Fibroblast of gingiva (primary cell): ENCODE results near the gene BRF1.
"Not testable (repeated sequence)": the region's sequence is repeated elsewhere in the genome, so short reads cannot be mapped to it uniquely, and the experiment has no call there.

Experiments used
- DNase-seq: peaks from one replicate; pipeline ENCODE4 v3.0.0-alpha.2; 2011; ENCODE audit warnings: low read depth

BRF1 gene

DNA sequence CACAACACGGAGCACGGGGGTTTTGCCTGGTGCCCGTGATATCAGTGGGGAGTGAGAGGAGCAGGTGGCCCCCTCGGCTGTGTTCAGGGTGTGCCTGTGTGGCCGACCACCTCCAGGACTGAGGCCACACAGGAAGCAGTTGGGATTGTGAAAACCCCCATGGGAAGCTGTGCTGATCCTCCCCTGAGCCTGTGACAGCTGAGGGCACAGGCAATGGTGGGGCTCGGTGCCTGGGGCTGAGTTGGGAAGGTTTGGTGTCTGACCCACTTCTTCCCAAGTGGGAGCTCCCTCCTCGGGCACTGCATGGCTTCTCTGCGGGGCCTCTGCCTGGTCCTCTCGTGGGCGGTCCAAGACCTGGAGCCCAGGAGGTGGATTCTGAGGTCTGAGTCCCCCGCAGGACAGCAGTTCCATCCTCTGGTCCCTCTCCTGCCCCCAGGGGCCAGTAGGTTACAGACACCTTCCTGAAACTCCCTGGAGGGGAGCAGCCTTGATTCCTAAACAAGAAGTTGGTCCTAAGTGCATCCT is 31.6 kb upstream of the BRF1 start:
- no peak for DNase-seq

DNA sequence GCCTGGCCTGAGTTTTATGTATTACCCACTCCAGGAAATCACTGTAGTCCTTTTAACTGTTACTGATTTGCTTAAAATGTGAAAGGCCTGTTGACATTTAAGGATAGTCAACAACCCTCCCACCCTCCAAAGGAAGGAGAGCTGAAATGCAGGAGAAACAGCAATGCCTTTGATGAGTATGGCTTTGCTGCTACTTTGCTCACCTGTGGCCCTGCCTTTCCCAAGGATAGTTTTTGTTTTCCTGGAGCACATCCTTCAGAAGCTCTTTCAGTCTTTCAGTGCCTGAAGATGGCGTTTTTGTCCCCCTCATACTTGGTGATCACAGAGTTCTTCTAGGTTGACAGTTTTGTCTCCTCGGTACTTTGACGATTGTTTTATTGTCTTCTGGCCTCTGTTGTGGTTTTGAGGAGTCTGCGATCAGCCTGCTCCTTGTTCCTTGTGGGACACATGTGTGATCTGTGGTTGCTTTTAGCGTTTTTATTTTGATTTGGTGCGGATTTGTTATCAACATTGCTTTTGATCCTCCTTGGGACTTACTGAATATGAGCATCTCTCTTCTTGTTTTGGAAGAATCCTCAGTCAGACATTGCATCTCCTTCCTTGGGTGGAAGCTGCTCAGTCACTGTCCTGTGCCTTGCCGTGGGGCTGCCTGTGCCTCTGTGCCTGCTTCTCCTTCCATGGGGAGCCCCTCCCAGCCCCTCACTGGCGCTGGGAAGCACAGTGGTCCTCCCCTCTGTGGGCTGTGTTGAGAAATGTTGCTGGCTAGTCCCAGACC is 31.0 kb upstream of the BRF1 start:
- DNase-seq: no peak

DNA sequence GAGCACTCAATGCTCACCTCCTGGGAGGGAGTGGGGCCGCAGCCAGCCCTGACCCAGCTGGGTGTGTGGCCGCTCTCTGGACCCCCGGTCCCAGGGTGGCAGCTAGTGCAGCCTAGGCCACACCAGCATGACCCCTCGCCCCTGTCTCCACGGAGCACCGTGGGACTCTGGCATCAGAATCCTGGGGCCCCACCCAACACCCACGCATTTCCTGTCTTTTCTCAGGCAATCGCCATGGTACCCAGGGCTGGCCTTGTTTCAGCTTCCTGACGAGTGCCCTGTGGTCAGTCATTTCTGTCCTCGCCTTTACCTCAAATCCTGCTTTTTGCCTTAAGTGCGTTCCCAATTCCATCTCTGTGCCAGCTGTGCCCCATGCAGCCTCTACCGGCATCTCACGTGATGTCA is 29.7 kb upstream of the BRF1 start:
- peak; percentile 27 for DNase-seq

- no peak for DNase-seq
Measured at GRCh38 chr14:105329411-105330150, 28.8 kb upstream of the BRF1 start.

DNA sequence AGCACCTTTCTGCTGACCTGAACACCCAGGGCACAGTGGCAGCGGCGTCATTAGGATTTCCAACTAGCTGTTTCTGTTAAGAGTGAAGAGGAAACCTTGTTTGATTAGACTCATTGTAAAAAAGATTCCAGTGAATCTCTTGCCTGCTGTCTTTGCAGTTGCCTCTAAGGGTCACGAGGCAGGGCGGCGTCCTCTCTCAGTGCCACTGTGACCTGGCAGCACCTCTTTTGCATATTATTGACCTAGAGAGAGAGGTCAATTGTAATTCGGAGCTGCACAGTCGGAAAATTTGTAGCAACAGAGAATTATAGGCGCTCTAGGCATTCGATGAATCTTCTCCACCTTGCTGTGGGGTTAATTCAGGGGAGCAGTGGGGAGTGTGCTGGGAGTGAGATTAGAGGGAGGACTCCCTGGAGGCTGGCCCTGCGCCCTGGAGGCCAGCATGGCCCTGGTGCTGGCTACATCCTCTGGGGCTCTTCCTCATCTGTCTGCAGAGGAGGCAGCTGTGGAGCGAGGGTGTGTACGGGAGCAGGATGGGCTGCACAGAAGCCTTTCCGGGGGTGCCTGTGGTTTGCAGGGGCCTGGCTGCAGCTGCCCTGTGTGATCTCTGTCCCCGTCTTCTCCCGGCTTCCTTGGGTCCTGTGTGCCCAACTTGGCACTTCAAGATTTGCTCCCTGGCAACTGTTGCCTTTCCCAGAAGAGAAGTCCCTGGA is 28.0 kb upstream of the BRF1 start:
- DNase-seq: no peak

GRCh38 chr14:105328070-105328677 is 27.4 kb upstream of the BRF1 start:
- no peak for DNase-seq

GRCh38 chr14:105327695-105328045 is 26.9 kb upstream of the BRF1 start:
- DNase-seq: not testable (repeated sequence)

DNA sequence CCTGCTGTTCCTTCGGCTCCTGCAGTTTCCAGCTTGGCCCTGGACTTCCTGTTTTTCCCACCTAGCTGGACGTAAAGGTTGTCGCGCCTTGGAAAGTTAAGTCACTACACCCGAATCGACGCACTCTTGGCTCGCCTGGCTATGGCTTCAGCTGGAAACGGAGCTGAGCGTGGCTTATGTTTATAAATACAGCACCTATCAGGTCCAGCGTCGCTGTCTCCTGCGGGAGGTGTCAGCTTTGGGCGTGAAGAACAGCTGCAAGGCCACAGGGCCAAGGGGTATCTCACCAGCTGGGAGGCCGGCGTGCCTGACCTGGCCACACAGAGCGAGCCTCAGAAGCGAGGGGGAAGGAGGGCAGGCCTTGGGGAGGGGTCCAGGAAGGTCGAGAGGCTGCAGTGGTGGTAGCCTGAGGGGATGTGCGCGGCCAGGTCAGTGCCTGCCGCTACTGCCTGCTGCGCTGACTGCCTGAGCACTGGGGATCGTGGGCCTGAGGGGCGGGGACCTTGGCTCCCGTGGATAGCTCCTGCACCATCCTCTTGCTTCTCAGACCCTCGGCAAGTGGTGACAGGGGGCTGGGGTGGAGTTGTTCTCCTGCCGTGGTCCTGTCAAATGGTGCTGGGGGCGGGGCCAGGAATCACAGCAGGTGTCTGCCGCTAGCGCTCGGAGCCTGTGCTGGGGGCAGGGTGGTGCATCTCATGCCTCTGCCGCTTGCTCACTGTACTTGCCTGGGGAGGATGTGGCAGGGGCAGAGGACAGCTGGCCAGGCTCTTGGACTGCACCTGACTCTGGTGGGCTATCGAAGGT is 26.3 kb upstream of the BRF1 start:
- DNase-seq: no peak

- no peak for DNase-seq
Measured at GRCh38 chr14:105326568-105326867, 25.7 kb upstream of the BRF1 start.

DNA sequence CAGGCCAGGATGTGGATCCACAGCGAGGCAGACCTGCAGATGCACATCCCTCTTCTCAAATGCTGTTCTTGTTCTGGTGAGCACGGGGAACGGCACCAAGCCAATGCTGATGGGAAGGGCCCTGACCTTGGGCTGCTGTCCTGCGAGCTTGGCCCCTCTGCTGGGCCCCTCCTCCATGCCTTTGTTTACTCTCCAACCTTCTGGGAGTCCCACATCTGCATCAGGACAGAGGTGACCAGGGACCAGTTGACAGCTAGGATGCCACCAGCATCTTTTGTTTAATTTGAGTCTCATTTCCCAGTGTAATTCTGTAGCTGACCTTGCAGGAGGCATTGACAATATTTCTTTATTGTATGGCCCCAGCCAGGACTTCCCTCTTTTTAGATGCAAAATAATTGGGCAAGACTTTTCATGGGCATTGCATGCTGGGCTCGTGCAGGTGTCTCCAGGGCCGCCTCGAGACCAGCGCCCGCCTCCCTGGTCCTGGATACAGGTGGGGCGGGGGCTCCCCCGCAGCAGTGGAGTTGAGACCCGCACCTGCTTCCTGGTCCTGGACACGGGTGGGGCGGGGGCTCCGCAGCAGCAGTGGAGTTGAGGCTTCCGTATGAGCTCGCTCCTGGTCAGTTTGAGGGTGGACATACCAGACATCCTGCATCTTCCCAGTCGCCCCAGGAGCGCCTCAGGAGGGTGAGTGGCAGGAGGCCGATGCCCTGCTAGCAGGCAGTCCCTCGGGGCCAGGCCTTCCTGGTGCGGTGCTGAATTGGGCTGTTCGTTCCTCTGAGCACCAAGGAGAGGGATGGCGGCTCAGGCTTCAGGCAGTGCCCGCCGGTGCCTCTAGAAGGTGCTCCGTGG is 25.1 kb upstream of the BRF1 start:
- no peak for DNase-seq

DNA sequence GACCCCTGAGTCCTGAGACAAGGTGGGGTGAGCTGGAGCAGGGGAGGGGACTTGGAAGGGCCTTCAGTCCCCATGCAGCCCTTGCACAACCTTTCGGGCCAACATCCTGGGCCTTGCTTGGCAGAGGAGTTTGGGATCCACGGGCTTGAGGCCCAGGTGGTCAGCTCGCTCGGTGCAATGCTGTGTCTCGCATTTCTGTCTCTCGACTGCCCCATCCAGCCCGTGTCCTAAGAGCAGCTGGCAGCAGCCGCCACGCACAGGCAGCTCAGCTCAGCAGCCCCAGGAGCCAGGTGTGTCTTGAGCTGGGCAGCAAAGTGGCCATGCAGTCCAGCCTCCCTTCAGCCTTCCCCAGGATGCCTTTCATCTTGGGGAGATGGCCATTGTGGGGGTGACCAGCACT is 24.5 kb upstream of the BRF1 start:
- no peak for DNase-seq

- no peak for DNase-seq
Measured at GRCh38 chr14:105324871-105325270, 24.1 kb upstream of the BRF1 start.

DNA sequence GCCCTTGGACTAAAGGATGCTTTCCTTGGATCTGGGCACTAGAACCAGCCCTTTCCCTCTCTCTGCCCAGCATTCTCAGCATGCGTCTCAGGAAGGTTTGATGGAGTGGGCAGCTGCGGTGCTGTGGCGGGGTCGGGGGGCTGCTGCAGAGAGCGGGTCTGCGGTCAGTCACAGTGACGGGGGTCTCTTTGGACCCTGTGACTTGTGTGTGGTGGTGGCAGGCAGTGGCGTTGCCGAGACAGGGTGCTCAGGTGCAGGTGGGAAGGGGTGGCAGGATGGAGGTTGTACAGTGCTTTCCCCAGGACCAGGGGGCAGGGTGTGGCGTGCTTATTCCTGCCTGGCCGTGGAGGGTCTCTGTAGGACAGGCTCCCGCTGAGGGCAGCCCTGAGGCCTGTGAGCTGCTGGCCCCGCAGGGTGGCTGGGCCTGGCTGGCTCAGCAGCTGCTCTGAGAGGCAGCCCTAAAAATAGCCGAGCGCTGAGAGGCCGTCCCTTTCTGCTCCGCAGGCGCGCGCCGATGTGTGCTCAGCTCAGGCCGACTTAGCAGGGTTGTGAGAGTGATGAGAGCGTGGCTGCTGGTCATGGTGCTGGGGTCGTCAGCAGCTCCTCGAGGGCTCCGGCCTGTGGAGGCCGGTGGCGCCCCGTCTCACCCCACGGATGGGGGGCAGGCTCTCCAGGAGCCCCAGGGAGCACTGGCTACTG is 23.4 kb upstream of the BRF1 start:
- no peak for DNase-seq

DNA sequence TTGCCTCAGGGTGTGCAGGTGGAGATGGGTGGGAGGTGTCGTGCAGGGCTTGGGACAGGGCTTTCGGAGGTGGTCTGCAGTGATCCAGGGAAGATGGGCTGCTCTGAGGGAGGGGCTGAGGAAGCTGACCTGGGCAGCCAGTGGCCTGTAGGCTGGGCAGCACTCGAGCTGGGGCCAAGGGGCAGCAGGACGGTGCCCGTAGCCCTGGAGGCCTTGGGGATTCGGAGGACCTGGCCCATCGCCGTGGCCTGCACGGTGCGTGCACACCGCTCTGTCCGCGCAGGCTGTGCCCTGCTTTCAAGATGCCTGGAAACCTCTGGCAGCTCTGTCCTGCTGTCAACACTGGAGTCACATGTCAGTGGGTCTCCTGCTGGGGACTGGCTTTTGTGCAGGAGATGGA is 22.9 kb upstream of the BRF1 start:
- no peak for DNase-seq

DNA sequence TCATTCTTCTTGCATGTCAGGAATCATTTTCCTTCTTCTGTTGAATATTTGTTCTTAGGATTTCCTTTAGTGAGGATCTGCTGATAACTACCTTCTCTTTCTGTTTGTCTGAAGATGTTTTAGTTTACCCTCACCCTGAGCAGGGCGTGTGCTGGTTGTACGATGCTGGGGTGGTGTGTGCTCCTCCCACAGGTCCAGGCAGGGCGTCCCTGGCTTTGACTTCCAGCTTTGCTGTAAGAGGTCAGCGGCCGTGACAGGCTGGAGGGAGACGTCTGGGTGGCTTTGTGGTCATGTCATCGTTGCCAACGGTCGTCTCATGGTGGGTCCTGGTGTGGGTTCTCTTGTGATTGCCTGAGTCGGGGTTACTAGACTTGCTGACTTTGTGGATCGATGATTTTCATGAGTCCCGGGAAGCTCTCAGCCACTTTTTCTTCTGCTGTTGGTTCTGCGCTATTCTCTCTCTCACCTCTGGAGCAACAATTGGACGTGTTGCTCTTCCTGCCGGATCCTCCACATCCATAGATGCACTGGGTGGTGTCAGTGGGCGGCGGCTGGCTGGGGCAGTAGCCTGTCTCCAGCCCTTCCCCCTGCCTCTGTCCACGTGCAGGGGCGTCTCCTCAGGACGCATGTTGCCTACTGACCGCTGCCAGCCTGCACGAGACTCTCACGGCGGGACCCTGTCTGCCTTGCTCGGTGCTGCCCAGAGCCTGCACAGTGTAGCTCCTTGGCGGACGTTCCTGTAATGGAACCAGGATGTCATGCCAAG is 22.2 kb upstream of the BRF1 start:
- DNase-seq: no peak

- peak; percentile 50 for DNase-seq
Measured at GRCh38 chr14:105317546-105317945, 16.7 kb upstream of the BRF1 start.

DNA sequence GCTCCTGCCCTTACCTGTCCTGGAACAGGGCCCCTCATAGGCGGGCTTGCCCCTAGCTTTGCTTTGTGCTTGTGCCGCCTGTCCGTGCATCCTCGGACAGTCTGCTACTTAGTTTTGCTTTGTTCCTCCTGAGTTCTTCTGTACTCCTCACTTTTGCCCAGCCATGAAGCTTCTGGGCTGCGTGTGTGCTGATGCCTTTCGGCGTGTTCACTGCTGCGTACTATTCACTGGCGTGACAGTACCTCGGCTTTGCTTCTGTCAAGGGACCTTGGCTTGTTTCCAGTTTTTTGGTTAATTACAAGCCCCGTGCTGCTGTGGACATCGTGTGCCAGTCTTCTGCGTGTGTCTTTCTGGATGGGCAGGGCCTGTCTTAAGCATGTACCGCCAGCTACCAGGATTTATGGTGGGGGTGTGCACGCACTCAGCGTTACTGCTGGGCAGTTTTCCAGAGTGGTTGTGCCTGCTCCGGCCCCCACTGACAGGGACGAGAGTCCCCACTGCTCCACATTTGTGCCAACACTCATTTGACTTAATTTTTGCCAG is 16.2 kb upstream of the BRF1 start:
- DNase-seq: no peak

DNA sequence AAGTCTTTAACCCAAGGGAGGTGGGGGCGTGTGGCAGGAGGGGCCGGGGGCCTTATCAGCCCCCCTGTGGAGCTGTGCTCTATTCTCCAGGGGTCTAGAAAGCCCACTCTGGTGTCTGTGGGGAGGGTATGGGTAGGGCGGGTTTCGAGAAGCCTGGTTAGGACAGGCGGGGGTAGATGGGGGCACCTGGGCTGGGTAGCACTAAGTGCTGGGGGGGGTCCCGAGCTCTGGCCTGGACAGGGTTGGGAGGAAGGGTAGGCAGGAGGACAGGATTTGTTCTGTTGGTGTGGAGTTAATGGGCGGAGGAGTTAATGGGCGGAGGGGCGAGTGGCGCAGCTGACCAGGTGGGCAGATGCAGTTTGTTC is 15.8 kb upstream of the BRF1 start:
- DNase-seq: no peak

GRCh38 chr14:105315941-105316576 is 15.3 kb upstream of the BRF1 start:
- no peak for DNase-seq
